NB4 (cell line): ENCODE data around the gene GNAT2.

Experiments used
- DNase-seq: peaks from one replicate; pipeline ENCODE4 v3.0.0; 2010; ENCODE audit warnings: low read depth
- H3K4me3 ChIP-seq: one replicate; pipeline ENCODE4 v1.5.1; 2011; ENCODE audit warnings: mild to moderate bottlenecking, low read depth, low read length, moderate library complexity
- MAX ChIP-seq: IDR thresholded peaks from 2 replicates; pipeline ENCODE4 v1.6.1; 2011; ENCODE audit warnings: low read depth, low read length
- MYC ChIP-seq: IDR thresholded peaks from 2 replicates; pipeline ENCODE4 v1.6.1; 2011; ENCODE audit warnings: low read depth, low read length
- POLR2A ChIP-seq: IDR thresholded peaks from 2 replicates; pipeline ENCODE4 v1.6.1; 2011; ENCODE audit warnings: mild to moderate bottlenecking; ENCODE audit not compliant: insufficient read length; ENCODE audit errors: extremely low read depth
- TF ChIP-seq, protein P1 (sequence below): IDR thresholded peaks from one replicate; pipeline ENCODE4 v1.5.1; 2012; ENCODE audit warnings: low read depth, low read length

Gene GNAT2

DNA sequence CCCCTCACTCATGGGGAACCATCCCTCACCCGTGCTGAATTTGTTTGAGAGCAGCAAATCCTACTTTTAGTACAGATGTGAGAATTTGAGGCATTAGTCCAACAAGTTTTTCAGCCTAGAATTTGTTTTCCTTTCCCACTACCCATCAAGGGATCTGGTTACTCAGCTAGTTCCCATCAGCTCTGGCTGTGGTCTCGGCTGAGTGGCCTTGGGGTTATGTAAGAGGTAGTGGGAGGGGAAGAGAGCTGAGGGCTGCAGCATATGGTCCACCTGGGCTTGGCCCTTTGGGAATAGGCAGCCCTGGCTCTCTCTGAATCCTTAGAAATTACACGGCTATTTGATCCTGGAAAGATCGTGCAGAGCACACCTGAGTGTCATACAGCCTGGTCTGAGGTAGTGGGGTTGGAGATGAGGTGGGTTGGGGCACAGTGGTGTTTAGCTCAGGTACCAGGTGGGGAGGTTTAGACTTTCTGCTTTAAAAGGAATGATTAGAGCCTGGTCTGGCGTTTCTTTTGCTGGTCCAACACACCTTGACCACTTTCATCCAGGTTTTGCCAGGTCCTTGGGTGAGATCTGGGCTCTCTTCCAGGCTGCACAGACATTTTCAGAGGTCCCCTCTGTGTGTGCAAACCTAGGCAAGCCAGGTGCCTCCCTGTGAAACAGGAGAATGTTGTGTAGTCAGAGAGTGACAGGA lies 40.7 kb upstream of the GNAT2 start:
- peak; percentile 66 for DNase-seq
- TF ChIP-seq, protein P1, sequence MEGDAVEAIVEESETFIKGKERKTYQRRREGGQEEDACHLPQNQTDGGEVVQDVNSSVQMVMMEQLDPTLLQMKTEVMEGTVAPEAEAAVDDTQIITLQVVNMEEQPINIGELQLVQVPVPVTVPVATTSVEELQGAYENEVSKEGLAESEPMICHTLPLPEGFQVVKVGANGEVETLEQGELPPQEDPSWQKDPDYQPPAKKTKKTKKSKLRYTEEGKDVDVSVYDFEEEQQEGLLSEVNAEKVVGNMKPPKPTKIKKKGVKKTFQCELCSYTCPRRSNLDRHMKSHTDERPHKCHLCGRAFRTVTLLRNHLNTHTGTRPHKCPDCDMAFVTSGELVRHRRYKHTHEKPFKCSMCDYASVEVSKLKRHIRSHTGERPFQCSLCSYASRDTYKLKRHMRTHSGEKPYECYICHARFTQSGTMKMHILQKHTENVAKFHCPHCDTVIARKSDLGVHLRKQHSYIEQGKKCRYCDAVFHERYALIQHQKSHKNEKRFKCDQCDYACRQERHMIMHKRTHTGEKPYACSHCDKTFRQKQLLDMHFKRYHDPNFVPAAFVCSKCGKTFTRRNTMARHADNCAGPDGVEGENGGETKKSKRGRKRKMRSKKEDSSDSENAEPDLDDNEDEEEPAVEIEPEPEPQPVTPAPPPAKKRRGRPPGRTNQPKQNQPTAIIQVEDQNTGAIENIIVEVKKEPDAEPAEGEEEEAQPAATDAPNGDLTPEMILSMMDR: no peak
- no peak for TF ChIP-seq POLR2A
- TF ChIP-seq MAX: 0 out of 2 replicates have a peak, but pooled peaks have one; percentile 5
- no peak overlapping the region for H3K4me3 ChIP-seq

DNA sequence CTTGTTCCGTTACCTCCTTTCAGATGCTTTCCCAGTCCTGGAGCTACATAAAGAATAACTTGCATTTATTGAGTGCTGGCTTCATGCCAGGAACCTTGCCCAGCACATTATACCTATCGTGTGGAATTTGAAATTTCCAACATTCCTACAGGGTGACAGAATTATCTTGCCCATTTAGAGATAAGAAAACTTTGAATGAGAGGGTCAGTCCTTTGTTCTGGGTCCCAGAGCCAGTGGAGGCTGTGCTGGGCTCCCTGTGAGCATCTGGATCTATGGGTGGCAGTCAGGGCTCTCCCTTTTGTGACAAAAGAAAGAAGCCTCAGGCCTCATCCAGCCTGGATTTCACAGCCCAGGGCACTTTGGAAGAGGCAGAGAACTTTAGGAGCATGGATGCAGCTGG lies 39.7 kb upstream of the GNAT2 start:
- no peak overlapping the region for H3K4me3 ChIP-seq
- TF ChIP-seq MYC: no peak
- no peak for TF ChIP-seq MAX
- TF ChIP-seq, protein P1: no peak
- no peak for TF ChIP-seq POLR2A
- DNase-seq: no peak

- DNase-seq: no peak
- TF ChIP-seq MAX (no peak), POLR2A (no peak), MYC (no peak)
- H3K4me3 ChIP-seq: no peak overlapping the region
Measured at GRCh38 chr1:109658533-109659042, 39.2 kb upstream of the GNAT2 start.

DNA sequence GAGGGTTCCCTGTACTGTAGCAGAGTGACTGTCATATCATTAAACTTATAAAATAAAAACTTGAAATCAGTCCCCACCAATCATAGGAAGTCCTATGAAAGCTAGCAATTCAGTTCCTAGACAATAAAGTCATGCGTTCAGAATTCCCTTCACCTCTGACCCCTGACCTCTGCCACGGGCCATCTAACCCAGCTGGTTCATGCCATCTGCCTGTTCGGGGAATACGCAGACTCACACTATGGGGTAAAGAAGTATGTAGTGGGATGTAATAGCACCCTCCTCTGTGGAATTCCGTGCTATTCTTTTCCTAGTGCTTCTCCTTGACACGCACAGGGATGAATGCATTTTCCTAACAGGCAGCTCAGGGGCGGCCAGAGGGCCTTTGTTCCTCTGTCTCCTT lies 38.6 kb upstream of the GNAT2 start:
- H3K4me3 ChIP-seq: no peak overlapping the region
- no peak for TF ChIP-seq MAX
- TF ChIP-seq POLR2A: no peak
- TF ChIP-seq, protein P1: no peak
- TF ChIP-seq MYC: no peak
- no peak for DNase-seq

- TF ChIP-seq, protein P1: no peak
- TF ChIP-seq MAX: no peak
- no peak for TF ChIP-seq MYC
- no peak for DNase-seq
- no peak overlapping the region for H3K4me3 ChIP-seq
Measured at GRCh38 chr1:109657395-109657794, 38.0 kb upstream of the GNAT2 start.

DNA sequence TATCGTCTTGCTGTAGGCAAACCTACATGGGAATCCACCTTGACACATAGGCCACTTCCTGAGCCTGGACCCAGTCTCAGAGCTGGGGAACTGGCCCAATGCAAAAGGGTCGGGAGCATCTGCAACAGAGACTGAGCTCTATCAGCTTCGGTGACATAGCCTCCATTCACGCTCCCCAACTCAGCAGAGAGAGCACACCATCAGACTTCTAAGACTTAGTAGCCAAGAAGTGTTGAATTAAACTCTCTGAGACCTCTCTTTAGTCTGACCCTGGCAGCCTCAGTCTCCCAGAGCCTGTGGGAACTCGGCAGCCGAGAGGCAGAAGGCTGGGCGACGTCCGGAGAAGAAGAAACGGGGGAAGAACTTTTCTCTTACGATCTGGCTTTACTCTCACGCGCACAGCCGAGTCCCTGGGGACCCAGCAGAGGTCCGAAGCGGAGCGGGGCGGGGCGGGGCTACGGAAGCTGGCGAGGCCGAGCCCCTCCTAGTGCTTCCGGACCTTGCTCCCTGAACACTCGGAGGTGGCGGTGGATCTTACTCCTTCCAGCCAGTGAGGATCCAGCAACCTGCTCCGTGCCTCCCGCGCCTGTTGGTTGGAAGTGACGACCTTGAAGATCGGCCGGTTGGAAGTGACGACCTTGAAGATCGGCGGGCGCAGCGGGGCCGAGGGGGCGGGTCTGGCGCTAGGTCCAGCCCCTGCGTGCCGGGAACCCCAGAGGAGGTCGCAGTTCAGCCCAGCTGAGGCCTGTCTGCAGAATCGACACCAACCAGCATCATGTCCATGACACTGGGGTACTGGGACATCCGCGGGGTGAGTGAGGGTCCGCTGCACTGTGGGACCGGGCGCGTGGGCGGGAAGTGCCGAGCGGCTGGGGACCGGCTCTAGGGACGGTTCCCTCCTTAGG lies 36.5 kb upstream of the GNAT2 start, which contains the start of gene GSTM4:
GSTM4 (plus strand) TSS at position 485 of the 905 bp plus-strand sequence; CDS start at position 776, 291 bp downstream.
- TF ChIP-seq MYC: peak; percentile 38; the same call in 1 of the 2 replicates
- peak; percentile 70 for TF ChIP-seq POLR2A
- TF ChIP-seq, protein P1: no peak
- TF ChIP-seq MAX: peak; percentile 42; the same call in 1 of the 2 replicates
- DNase-seq: peak; percentile 93
- H3K4me3 ChIP-seq: peak within 1 kb of the TSS; percentile 72
